WTC11 (cell line): Measurements from ENCODE around the gene EMILIN3.

Experiments
- ESRRA ChIP-seq: sonication (generic); formaldehyde crosslinking; IDR thresholded peaks from 2 replicates; pipeline ENCODE4 v1.8.1; 2022; ENCODE audit warnings: mild to moderate bottlenecking, missing genetic modification reagents, borderline replicate concordance
- ETV6 ChIP-seq: sonication (generic); formaldehyde crosslinking; IDR thresholded peaks from 2 replicates; pipeline ENCODE4 v1.8.1; 2022; ENCODE audit warnings: mild to moderate bottlenecking, missing genetic modification reagents
- FOXK1 ChIP-seq: sonication (generic); formaldehyde crosslinking; IDR thresholded peaks from 2 replicates; pipeline ENCODE4 v1.8.0; 2022; ENCODE audit warnings: mild to moderate bottlenecking, moderate library complexity, missing genetic modification reagents
- GTF2I ChIP-seq: fragments of 250-450 bp; sonication (Bioruptor Pico); conservative IDR thresholded peaks from 2 replicates; pipeline ENCODE4 v1.4.0; 2021; ENCODE audit warnings: mild to moderate bottlenecking
- TCF7 ChIP-seq: sonication (generic); formaldehyde crosslinking; IDR thresholded peaks from 2 replicates; pipeline ENCODE4 v1.8.0; 2022; ENCODE audit warnings: mild to moderate bottlenecking, low read depth, missing genetic modification reagents, moderate library complexity
- TF ChIP-seq, protein P1 (sequence below): sonication (generic); formaldehyde crosslinking; IDR thresholded peaks from 2 replicates; pipeline ENCODE4 v1.8.0; 2023; ENCODE audit warnings: missing genetic modification reagents, mild to moderate bottlenecking, borderline replicate concordance
- TF ChIP-seq, protein P2 (sequence below): fragments of 200-600 bp; IDR thresholded peaks from 2 replicates; pipeline ENCODE4 v1.8.0; 2022; ENCODE audit warnings: antibody characterized with exemption
- TF ChIP-seq, protein P3 (sequence below): sonication (generic); formaldehyde crosslinking; IDR thresholded peaks from 2 replicates; pipeline ENCODE4 v1.8.1; 2023; ENCODE audit warnings: mild to moderate bottlenecking, moderate library complexity, missing genetic modification reagents
- TF ChIP-seq, protein P4 (sequence below): sonication (generic); formaldehyde crosslinking; IDR thresholded peaks from 2 replicates; pipeline ENCODE4 v1.8.0; 2022; ENCODE audit warnings: missing genetic modification reagents

DNA sequence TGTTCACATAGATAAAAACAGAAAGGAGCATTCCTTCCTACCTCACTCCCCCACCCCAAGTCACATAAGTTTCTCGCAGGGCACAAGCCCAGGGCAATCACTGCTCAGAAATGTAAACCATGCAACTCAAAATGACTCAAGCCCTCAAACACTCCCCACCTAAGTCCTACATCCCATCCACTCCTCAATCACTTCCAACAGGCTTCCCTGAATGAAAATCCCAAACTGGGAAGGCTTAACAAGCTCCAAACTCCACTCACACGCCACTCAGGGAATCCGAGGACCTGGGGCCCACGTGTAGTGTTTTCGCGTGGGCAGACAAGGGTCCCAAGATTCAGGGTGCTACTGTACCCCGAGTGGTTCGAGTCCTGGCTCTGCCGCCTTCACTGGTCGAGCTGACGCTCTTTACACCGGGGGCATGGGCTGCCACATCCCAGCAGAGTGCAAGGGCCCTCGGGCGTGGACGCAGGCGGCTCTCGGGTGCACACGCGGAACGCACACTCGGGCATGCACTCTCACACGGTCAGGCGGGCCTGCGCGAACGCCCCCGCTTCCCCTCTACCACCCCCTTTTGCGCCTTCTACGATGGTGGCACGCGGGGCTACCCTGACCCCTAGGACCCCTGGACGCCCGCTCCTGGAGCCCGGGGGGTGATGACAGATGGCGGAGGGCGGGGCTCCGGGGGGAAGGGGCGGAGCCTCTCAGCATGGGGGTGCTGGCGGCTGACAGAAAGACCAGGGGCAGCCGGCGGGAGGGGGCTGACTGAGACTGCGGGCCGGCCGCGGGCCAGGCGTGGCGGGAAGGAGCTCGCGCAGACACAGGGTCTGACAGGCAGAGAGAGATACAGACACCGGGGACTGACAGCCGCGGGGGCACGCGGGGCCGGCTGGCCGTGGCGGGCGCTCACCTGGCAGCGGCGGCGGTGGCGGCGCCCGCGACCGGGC, 49.7 kb downstream of the EMILIN3 start:
- TF ChIP-seq, protein P1, sequence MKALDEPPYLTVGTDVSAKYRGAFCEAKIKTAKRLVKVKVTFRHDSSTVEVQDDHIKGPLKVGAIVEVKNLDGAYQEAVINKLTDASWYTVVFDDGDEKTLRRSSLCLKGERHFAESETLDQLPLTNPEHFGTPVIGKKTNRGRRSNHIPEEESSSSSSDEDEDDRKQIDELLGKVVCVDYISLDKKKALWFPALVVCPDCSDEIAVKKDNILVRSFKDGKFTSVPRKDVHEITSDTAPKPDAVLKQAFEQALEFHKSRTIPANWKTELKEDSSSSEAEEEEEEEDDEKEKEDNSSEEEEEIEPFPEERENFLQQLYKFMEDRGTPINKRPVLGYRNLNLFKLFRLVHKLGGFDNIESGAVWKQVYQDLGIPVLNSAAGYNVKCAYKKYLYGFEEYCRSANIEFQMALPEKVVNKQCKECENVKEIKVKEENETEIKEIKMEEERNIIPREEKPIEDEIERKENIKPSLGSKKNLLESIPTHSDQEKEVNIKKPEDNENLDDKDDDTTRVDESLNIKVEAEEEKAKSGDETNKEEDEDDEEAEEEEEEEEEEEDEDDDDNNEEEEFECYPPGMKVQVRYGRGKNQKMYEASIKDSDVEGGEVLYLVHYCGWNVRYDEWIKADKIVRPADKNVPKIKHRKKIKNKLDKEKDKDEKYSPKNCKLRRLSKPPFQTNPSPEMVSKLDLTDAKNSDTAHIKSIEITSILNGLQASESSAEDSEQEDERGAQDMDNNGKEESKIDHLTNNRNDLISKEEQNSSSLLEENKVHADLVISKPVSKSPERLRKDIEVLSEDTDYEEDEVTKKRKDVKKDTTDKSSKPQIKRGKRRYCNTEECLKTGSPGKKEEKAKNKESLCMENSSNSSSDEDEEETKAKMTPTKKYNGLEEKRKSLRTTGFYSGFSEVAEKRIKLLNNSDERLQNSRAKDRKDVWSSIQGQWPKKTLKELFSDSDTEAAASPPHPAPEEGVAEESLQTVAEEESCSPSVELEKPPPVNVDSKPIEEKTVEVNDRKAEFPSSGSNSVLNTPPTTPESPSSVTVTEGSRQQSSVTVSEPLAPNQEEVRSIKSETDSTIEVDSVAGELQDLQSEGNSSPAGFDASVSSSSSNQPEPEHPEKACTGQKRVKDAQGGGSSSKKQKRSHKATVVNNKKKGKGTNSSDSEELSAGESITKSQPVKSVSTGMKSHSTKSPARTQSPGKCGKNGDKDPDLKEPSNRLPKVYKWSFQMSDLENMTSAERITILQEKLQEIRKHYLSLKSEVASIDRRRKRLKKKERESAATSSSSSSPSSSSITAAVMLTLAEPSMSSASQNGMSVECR, result no peak; the same call in 1 of the 2 replicates
- TF ChIP-seq ETV6 (CRISPR knock-in tag) (no peak), TCF7 (CRISPR knock-in tag) (no peak), FOXK1 (CRISPR knock-in tag) (no peak), ESRRA (CRISPR knock-in tag) (no peak), GTF2I (CRISPR knock-in tag) (no peak)
- TF ChIP-seq, protein P2, sequence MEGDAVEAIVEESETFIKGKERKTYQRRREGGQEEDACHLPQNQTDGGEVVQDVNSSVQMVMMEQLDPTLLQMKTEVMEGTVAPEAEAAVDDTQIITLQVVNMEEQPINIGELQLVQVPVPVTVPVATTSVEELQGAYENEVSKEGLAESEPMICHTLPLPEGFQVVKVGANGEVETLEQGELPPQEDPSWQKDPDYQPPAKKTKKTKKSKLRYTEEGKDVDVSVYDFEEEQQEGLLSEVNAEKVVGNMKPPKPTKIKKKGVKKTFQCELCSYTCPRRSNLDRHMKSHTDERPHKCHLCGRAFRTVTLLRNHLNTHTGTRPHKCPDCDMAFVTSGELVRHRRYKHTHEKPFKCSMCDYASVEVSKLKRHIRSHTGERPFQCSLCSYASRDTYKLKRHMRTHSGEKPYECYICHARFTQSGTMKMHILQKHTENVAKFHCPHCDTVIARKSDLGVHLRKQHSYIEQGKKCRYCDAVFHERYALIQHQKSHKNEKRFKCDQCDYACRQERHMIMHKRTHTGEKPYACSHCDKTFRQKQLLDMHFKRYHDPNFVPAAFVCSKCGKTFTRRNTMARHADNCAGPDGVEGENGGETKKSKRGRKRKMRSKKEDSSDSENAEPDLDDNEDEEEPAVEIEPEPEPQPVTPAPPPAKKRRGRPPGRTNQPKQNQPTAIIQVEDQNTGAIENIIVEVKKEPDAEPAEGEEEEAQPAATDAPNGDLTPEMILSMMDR, result no peak
- TF ChIP-seq, protein P3, sequence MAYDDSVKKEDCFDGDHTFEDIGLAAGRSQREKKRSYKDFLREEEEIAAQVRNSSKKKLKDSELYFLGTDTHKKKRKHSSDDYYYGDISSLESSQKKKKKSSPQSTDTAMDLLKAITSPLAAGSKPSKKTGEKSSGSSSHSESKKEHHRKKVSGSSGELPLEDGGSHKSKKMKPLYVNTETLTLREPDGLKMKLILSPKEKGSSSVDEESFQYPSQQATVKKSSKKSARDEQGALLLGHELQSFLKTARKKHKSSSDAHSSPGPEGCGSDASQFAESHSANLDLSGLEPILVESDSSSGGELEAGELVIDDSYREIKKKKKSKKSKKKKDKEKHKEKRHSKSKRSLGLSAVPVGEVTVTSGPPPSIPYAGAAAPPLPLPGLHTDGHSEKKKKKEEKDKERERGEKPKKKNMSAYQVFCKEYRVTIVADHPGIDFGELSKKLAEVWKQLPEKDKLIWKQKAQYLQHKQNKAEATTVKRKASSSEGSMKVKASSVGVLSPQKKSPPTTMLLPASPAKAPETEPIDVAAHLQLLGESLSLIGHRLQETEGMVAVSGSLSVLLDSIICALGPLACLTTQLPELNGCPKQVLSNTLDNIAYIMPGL (CRISPR knock-in tag), result no peak
- TF ChIP-seq, protein P4, sequence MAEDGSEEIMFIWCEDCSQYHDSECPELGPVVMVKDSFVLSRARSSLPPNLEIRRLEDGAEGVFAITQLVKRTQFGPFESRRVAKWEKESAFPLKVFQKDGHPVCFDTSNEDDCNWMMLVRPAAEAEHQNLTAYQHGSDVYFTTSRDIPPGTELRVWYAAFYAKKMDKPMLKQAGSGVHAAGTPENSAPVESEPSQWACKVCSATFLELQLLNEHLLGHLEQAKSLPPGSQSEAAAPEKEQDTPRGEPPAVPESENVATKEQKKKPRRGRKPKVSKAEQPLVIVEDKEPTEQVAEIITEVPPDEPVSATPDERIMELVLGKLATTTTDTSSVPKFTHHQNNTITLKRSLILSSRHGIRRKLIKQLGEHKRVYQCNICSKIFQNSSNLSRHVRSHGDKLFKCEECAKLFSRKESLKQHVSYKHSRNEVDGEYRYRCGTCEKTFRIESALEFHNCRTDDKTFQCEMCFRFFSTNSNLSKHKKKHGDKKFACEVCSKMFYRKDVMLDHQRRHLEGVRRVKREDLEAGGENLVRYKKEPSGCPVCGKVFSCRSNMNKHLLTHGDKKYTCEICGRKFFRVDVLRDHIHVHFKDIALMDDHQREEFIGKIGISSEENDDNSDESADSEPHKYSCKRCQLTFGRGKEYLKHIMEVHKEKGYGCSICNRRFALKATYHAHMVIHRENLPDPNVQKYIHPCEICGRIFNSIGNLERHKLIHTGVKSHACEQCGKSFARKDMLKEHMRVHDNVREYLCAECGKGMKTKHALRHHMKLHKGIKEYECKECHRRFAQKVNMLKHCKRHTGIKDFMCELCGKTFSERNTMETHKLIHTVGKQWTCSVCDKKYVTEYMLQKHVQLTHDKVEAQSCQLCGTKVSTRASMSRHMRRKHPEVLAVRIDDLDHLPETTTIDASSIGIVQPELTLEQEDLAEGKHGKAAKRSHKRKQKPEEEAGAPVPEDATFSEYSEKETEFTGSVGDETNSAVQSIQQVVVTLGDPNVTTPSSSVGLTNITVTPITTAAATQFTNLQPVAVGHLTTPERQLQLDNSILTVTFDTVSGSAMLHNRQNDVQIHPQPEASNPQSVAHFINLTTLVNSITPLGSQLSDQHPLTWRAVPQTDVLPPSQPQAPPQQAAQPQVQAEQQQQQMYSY (CRISPR knock-in tag), result peak; percentile 50; the same call in 1 of the 2 replicates
